ENCODE data around the gene GNRH2.

DNA sequence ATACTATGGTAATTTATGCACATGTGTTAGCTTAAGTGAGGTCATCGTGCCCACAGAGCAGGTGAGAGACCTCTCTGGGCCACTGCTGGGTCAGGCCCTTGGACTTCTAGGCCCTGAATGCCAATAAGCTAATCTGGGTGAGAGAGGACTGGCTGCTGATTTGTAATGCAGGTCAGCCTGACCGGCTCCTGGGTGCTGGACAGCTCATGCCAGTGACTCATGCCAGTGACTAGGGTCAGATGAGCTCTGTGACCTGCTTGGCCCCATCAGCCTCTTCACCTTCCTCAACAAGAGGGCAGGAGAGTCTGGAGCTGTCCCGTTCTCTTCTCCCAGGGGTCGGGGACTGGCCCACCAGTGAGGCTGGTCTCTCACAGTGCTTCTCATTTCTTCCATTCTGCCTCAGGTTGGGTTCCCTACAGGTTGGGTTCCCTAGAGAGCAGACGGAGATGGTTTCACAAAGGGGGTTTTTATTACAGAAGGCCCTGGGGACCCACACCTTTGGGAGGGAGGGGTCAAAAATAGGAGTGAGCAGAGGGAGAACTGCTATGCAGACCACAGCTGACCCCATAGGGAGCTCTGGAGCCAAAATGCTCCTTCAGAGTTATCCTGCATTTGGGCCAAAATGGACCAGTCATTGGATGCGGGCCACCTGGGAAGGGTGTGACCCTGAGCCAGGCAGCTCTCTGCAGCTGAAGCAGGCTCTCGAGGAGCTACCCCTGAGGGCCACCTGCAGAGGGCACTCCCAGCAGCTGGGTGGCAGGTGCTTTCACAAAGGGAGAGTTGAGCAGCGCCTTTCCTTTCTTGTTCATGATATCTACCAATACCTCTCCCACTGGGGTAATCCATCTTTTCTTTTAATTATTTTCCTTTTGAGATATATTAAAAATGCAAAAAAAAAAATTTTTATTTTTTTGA is 25.8 kb downstream of the GNRH2 start:
- TF ChIP-seq CTCF (IDR thresholded peaks at IDR 0.05) = no peak
- no peak for TF ChIP-seq POLR2A (IDR thresholded peaks at IDR 0.05)

Measured in lower leg skin (tissue), 3 donors.